Gastrocnemius medialis (tissue), 4 donors: ENCODE measurements around the gene KIN. TPM values are rescaled to one million over a fixed set of nuclear protein-coding genes. Genes with fewer than 3 reads are reported as not detected.
"Not testable (repeated sequence)": the region's sequence is repeated elsewhere in the genome, so short reads cannot be mapped to it uniquely, and the experiment has no call there.

Experiments used
- ATAC-seq, 2 donors: fragments of 150-250 bp; one replicate each; pipeline ENCODE4 v1.9.1; 2016
- DNase-seq, 2 donors: peaks; one replicate each; pipeline ENCODE4 v3.0.0-alpha.2; 2019
- H3K27ac ChIP-seq, 4 donors: fragments of 200-600 bp; sonication (generic); 1 replicate in 1 of 4; 2 replicates in 3 of 4; pipeline ENCODE4 v1.5.1; 2016 to 2018; ENCODE audit warnings: mild to moderate bottlenecking in 2 of 4, moderate library complexity in 1 of 4
- H3K27me3 ChIP-seq, 3 donors: fragments of 200-600 bp; sonication (generic) in 2 of 3; 1 replicate in 1 of 3; 2 replicates in 2 of 3; pipeline versions ENCODE4 v1.5.1 to v1.6.0; 2016 to 2019; ENCODE audit warnings: mild to moderate bottlenecking in 1 of 3, moderate library complexity in 1 of 3
- H3K36me3 ChIP-seq, 2 donors: fragments of 200-600 bp; sonication (generic) in 1 of 2; one replicate each; pipeline ENCODE4 v1.5.1; 2017 to 2018
- H3K4me1 ChIP-seq, 2 donors: fragments of 200-600 bp; sonication (generic) in 1 of 2; one replicate each; pipeline ENCODE4 v1.5.1; 2016 to 2017; ENCODE audit warnings: mild to moderate bottlenecking in 2 of 2
- H3K4me3 ChIP-seq, 4 donors: fragments of 200-600 bp; sonication (generic) in 3 of 4; 1 replicate in 1 of 4; 2 replicates in 3 of 4; pipeline ENCODE4 v1.5.1; 2016 to 2019; ENCODE audit warnings: mild to moderate bottlenecking in 2 of 4
- H3K9me3 ChIP-seq, 3 donors: fragments of 200-600 bp; sonication (generic) in 2 of 3; 1 replicate in 1 of 3; 2 replicates in 2 of 3; pipeline ENCODE4 v1.5.1; 2016 to 2019
- POLR2A ChIP-seq, 2 donors: fragments of 450-650 bp; IDR thresholded peaks; one replicate each; pipeline ENCODE4 v1.6.1; 2017; ENCODE audit warnings: antibody characterized with exemption in 2 of 2, mild to moderate bottlenecking in 2 of 2, moderate library complexity in 2 of 2
- in situ Hi-C, 4 donors: fragments of 200-750 bp; cut with MboI; loops; one replicate each; pipeline versions ENCODE4 v1.15.0 to v1.8.0; 2017; ENCODE audit warnings: low sequenced_read_pairs in 4 of 4
- intact Hi-C: fragments of 100-400 bp; cut with DNase I; formaldehyde crosslinking; loops from one replicate; pipeline ENCODE4 v1.15.1; 2023; ENCODE audit warnings: low total_unique reads
- total RNA-seq, 4 donors: library from RNA; depleted of rRNA; stranded (reverse); fragments of >200 nt; gene quantifications; one replicate each; pipeline versions ENCODE4 v1.1.0 to v1.2.3, GENCODE V29; 2016
- TF ChIP-seq, protein P1 (sequence below), 5 experiments: fragments of 450-650 bp in 3 of 5; fragments of 200-600 bp in 2 of 5; sonication (generic) in 2 of 5; IDR thresholded peaks in 4 of 5; conservative IDR thresholded peaks in 1 of 5; 1 replicate in 4 of 5; 2 replicates in 1 of 5; pipeline ENCODE4 v1.5.1; 2016 to 2019; ENCODE audit warnings: antibody characterized with exemption in 5 of 5, mild to moderate bottlenecking in 3 of 5, moderate library complexity in 3 of 5

The KIN gene
- total RNA-seq, 4 donors from 2014 or later, result 1.7 to 11.4 (median 8.7) TPM

DNA sequence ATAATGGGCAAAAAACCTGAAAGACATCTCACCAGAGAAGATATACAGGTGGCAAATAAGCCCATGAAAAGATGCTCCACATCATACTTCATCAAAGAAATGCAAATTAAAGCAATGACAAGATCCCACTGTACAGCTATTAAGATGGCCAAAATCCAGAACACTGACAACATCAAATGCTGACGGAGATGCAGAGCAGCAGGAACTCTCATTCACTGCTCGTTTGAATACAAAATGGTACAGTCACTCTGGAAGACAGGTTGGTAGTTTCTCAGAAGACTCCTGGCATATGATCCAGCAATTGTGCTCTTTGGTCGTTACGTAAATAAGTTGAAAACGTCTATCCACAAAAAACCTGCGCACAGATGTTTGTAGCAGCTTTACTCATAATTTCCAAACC lies 35.5 kb downstream of the KIN start:
- DNase-seq (no peak), ATAC-seq (no peak)
- intact Hi-C loops, result no loop called here
- H3K4me1 ChIP-seq, result no peaks in the 10 kb centered on the region
- no peaks in the 10 kb centered on the region for H3K9me3 ChIP-seq
- no peak overlapping the region for H3K27ac ChIP-seq
- H3K36me3 ChIP-seq, result peaks cover 2 to 64% of the 10 kb centered on the region in 2 donors
- in situ Hi-C loops, result no loop called here
- no peaks in the 10 kb centered on the region for H3K27me3 ChIP-seq
- no peak overlapping the region for H3K4me3 ChIP-seq
- TF ChIP-seq, protein P1, sequence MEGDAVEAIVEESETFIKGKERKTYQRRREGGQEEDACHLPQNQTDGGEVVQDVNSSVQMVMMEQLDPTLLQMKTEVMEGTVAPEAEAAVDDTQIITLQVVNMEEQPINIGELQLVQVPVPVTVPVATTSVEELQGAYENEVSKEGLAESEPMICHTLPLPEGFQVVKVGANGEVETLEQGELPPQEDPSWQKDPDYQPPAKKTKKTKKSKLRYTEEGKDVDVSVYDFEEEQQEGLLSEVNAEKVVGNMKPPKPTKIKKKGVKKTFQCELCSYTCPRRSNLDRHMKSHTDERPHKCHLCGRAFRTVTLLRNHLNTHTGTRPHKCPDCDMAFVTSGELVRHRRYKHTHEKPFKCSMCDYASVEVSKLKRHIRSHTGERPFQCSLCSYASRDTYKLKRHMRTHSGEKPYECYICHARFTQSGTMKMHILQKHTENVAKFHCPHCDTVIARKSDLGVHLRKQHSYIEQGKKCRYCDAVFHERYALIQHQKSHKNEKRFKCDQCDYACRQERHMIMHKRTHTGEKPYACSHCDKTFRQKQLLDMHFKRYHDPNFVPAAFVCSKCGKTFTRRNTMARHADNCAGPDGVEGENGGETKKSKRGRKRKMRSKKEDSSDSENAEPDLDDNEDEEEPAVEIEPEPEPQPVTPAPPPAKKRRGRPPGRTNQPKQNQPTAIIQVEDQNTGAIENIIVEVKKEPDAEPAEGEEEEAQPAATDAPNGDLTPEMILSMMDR (IDR thresholded peaks at IDR 0.05 in 4 of 5, conservative IDR thresholded peaks at IDR 0.05 in 1 of 5), result no peak
- no peak for TF ChIP-seq POLR2A (IDR thresholded peaks at IDR 0.05)

GRCh38 chr10:7750222-7750621 lies 37.6 kb downstream of the KIN start:
- Histone ChIP-seq H3K36me3 (peaks cover 2 to 47% of the 10 kb centered on the region in 2 donors), H3K27ac (no peak overlapping the region), H3K9me3 (no peaks in the 10 kb centered on the region), H3K4me3 (no peak overlapping the region), H3K27me3 (no peaks in the 10 kb centered on the region), H3K4me1 (no peaks in the 10 kb centered on the region)
- in situ Hi-C loops (no loop called here), intact Hi-C loops (no loop called here)
- TF ChIP-seq, protein P1 (IDR thresholded peaks at IDR 0.05 in 4 of 5, conservative IDR thresholded peaks at IDR 0.05 in 1 of 5), result no peak
- no peak for TF ChIP-seq POLR2A (IDR thresholded peaks at IDR 0.05)
- ATAC-seq, result no peak
- DNase-seq, result no peak

- H3K27ac ChIP-seq, H3K4me1 ChIP-seq, H3K27me3 ChIP-seq, intact Hi-C loops, in situ Hi-C loops, DNase-seq, ATAC-seq, H3K9me3 ChIP-seq, H3K4me3 ChIP-seq: not testable (repeated sequence)
- H3K36me3 ChIP-seq, result peaks cover 0 to 31% of the 10 kb centered on the region in 2 donors
Measured at GRCh38 chr10:7748637-7749036, 39.2 kb downstream of the KIN start.

GRCh38 chr10:7744307-7744706 lies 43.5 kb downstream of the KIN start:
- H3K4me1 ChIP-seq, result no peaks in the 10 kb centered on the region
- no peaks in the 10 kb centered on the region for H3K27me3 ChIP-seq
- H3K9me3 ChIP-seq, result no peaks in the 10 kb centered on the region
- no peak overlapping the region for H3K27ac ChIP-seq
- TF ChIP-seq POLR2A (IDR thresholded peaks at IDR 0.05), result no peak
- TF ChIP-seq, protein P1 (IDR thresholded peaks at IDR 0.05 in 4 of 5, conservative IDR thresholded peaks at IDR 0.05 in 1 of 5), result no peak
- no peak overlapping the region for H3K4me3 ChIP-seq
- intact Hi-C loops (no loop called here), in situ Hi-C loops (no loop called here)
- ATAC-seq (no peak), DNase-seq (no peak)
- H3K36me3 ChIP-seq, result no peaks in the 10 kb centered on the region

DNA sequence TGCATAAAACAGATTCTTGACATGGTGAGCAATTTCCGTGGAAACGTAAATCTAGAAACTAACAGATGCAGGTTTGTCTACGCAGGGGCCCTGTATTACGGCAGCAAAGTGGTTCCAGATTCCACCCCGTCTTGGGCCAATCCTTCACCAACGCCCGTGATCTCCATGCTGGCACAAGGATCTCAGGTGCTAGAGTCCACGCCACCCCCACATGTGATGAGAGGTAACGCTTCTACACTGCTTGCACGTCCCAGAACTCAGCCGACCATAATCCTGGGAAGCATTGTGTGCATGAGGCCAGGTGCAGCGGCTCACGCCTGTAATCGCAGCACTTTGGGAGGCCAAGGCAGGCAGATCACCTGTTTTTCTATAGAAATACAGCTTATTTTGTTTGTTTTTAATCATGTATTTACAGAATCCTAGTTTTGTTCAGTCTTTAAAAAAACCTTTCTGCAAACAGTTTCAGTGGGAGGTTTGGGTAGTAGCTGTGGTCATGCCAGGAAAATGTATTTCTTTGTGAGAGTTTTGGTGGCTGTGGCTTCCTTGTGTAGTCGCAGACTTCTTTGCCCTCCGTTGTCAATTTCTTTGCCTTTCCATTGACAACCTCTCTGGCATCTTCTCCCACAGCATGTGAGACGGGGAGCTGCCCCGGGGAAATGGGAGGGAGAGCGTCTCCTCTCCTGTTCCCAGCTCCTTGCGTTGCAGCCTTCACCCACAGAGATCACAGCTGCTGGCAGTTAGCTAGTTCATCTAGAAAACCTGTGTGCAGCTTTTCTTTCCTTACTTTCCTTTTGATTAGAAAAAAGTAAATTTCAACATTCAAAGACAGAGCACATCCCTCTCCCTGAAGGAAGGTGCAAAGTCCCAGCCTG lies 49.0 kb downstream of the KIN start:
- TF ChIP-seq POLR2A (IDR thresholded peaks at IDR 0.05), result no peak
- TF ChIP-seq, protein P1 (IDR thresholded peaks at IDR 0.05 in 4 of 5, conservative IDR thresholded peaks at IDR 0.05 in 1 of 5), result no peak
- H3K4me1 ChIP-seq, result no peaks in the 10 kb centered on the region
- no peak overlapping the region for H3K4me3 ChIP-seq
- in situ Hi-C loops (no loop called here), intact Hi-C loops (no loop called here)
- no peak for DNase-seq
- H3K27ac ChIP-seq, result no peak overlapping the region
- no peaks in the 10 kb centered on the region for H3K27me3 ChIP-seq
- no peak for ATAC-seq
- no peaks in the 10 kb centered on the region for H3K36me3 ChIP-seq
- H3K9me3 ChIP-seq, result no peaks in the 10 kb centered on the region
